Dedifferentiated amniotic fluid mesenchymal stem cell (primary cell): ENCODE results near the gene CPOX.
"Not testable (repeated sequence)": the region's sequence is repeated elsewhere in the genome, so short reads cannot be mapped to it uniquely, and the experiment has no call there.

ENCODE experiments used
- DNase-seq: peaks from one replicate; pipeline ENCODE4 v3.0.0-alpha.2; 2016; ENCODE audit errors: extremely low spot score

Gene CPOX

DNA sequence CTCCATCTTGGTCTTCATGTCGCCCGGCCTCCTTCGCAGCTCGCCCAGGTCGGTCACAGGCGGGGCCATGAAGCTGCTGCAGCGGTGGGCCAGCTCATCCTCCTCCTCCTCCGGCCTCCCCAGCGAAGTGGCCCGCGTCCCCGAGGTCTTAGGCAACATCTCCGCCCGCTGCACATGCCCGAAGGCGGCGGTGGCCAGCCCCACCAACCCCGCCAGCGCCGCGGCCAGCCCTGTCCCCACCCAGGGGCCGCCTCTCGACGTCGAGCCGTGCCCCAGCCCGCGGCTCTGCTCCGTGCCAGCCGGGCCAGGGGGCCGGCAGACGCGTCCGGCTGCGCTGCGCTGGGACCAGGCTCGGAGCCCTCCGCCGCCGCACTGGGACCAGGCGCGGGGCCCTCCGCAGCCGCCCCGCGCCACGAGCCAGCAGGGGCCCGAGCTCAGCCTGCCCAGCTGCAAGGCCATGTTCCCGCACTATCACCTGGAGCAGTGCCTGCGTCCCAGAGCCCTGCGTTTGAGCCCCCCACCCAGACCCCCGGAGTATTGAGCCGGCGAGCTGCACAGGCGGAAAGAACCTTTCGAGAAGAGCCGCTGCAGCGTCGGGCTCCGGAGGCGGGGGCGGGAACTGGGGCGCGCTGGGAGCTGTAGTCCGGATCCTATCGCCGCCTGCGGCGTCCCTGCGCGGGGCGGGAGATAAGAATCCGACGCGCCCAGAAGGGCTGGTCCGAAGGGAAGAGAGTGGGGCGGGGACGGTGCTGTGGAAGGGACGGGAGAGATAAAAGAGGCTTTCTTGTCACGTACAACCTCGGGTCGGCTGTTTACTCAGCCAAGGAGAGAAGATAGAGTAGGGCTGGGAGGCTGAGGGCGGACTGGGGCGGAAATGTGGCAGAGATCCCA is at the start of gene CPOX:
Gene CPOX, minus strand, starts transcription at position 566 of the 891 bp plus-strand sequence. Its CDS starts 107 bp downstream, at position 459.
- DNase-seq: peak; percentile 83

DNA sequence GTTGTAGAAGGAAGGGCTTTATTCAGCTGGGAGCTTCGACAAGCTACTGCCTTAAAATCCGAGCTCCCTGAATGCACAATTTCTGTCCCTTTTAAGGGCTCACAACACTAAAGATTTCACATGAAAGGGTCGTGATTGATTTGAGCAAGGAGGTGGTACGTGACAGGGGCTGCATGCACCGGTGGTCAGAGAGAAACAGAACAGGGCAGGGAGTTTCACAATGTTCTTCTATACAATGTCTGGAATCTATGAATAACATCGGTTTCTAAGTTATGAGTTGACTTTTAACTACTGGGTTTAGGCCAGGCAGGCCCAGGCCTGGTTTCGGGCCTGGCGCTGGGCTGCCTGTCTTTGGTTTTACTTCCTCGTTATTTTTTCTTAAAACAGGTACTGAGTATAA is 49.4 kb upstream of the CPOX start:
- DNase-seq: not testable (repeated sequence)

GRCh38 chr3:98641756-98642155 is 48.3 kb upstream of the CPOX start:
- DNase-seq: not testable (repeated sequence)

DNA sequence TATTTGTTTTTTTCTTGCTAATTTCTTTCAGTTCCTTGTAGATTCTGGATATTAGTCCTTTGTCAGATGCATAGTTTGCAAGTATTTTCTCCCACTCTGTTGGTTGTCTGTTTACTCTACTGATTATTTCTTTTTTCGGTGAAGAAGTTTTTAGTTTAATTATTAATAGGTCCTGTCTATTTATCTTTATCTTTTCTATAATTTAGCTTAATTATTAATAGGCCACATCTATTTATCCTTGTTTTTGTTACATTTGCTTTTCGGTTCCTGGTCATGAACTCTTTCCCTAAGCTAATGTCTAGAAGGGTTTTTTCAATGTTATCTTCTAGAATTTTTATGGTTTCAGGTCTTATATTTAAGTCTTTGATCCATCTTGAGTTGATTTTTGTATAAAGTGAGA is 45.1 kb upstream of the CPOX start:
- DNase-seq: not testable (repeated sequence)

DNA sequence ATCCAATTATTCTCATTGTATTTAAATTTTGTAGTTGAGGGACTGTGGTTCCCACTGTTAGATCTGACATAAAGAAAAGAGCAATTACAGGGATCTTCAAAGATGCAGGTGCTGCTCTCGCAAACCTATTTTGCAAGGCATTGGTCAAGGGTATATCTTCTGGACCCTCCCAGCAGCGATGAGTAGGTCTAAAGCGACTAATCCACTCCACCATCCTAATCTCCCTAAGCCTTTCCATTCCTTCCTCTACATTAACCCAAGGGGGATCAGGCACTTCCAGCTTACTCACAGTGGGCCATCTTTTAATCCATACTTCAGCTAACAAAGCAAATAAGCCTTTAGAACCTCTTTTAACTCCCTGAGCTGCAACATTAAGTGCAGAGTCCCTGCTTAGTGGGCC is 37.0 kb upstream of the CPOX start:
- DNase-seq: no peak

DNA sequence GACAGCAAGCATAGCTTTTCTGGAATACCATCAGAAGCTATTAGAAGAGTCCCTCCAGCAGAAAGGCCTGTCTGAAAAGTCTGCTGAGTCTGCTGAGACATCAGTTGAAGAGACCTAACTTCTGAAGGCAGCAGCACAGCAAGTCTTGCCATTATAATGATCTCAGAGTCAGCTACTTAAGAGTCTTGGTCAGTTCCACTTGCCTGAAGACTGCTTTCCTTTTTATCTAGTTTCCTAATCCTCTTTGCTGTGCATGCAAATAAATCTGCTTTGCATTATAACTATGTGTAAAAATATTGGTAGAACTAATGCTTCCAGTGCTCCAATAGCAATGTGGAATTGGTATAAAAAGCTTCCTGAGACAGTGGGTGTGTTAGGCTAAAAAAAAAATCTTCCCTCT is 34.9 kb upstream of the CPOX start:
- no peak for DNase-seq

- no peak for DNase-seq
Measured at GRCh38 chr3:98626151-98626550, 32.7 kb upstream of the CPOX start.

GRCh38 chr3:98623572-98624280 is 30.3 kb upstream of the CPOX start:
- DNase-seq: no peak

- no peak for DNase-seq
Measured at GRCh38 chr3:98617841-98618240, 24.4 kb upstream of the CPOX start.

- no peak for DNase-seq
Measured at GRCh38 chr3:98613616-98614015, 20.2 kb upstream of the CPOX start.

- no peak for DNase-seq
Measured at GRCh38 chr3:98612996-98613517, 19.6 kb upstream of the CPOX start.

DNA sequence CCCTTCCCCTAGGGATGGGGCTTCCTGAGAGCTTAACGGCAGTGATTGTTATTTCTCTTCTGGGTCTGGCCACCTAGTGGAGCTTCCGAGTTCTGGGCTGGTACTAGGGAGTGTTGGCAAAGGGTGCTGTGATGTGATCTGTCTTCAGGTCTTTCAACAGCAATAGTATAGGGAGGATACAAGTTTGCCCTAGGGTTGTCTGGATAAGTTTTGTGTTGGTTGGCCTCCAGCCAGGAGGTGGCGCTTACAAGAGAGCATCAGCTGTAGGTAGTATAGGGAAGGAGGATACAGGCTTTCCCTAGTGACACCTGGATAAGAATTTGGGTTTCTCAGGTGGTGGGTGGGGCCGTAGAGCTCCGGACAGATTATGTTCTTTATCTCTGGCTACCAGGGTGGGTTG is 19.2 kb upstream of the CPOX start:
- DNase-seq: no peak

DNA sequence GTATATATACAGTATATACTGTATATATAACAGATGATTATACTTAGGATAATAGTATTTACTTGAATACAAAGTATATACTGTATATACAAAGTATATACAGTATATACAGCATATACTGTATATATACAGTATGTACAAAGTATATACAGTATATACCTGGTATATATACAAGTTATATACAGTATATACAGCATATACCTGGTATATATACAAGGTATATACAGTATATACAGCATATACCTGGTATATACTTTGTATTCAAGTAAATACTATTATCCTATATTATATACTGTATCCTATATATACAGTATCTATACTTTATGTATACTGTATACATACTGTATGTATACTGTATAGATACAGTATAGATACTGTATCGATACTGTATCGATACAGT is 14.6 kb upstream of the CPOX start:
- no peak for DNase-seq

- DNase-seq: no peak
Measured at GRCh38 chr3:98603580-98603979, 10.2 kb upstream of the CPOX start.

- peak; percentile 48 for DNase-seq
Measured at GRCh38 chr3:98602078-98602678, 8.8 kb upstream of the CPOX start.

GRCh38 chr3:98601180-98601579 is 7.8 kb upstream of the CPOX start:
- no peak for DNase-seq

- no peak for DNase-seq
Measured at GRCh38 chr3:98600412-98601095, 7.1 kb upstream of the CPOX start.

DNA sequence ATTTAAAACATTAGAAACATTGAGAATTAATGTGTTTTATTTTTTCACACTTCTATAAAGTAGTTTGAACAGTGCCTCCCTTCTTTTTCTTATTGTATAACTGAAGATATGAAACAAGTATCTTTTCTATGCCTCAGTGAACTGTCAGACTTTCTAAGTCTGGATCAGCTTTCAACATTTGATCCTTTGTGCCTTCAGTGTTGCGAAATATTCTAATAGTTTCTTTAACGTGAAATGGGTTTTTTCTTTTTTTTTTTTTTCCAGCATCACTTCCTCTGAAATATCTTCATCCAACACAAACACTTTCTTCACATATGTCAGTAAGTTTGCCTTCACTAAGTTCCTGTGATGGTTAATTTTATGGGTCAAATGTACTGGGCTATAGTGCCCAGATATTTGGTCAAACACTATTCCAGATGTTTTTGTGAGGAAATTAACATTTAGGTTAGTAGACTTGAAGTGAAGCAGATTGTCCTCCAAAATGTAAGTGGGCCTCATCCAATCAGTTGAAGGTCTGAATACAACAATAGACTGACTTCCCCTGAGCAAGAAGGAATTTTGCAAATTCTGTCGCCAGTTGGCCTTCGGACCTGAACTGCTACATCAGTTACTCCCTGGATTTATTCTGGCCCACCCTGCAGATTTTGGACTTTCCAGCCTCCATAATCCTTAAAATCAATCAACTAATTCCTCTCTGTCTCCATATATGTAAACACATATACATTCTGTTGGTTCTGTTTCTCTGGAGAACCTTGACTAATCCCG is 6.4 kb upstream of the CPOX start:
- no peak for DNase-seq

DNA sequence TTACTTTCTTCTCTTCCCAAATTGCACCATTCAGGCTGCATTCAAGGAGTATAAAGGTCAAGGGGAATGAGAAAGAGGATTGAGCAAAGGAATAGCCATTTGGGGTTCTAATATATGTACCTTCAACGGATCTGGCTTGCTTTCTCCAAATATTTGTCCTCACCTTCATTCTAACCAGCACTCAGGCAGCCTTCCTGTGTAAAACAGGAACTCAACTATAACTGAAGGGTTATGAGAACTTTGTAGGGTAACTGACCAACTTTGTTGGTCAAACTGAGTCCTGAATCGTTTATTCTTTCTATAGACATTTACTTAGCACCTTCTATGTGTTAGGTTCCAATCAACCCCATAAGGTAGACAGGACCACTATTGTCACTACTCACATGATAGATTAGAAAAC is 5.1 kb upstream of the CPOX start:
- DNase-seq: no peak

- DNase-seq: peak; percentile 54
Measured at GRCh38 chr3:98596541-98597500, 3.4 kb upstream of the CPOX start.
